Measurements from ENCODE around the gene GALNTL6. TPM values are rescaled to one million over a fixed set of nuclear protein-coding genes. Genes with fewer than 3 reads are reported as not detected.

The GALNTL6 gene
- total and polyA plus RNA-seq, 2 of the 4 experiments (the other 2 are of a cell fraction), result under 0.01 TPM; not detected in 1

- H3K9ac ChIP-seq (ENCODE audit: low read depth, low read length), result no peak overlapping the region
- no peaks in the 10 kb centered on the region for H3K4me1 ChIP-seq (ENCODE audit: control insufficient read depth, insufficient read depth, low read length)
- H3K23ac ChIP-seq (ENCODE audit: low read depth, low read length), result no peak overlapping the region
- H2BK120ac ChIP-seq (ENCODE audit: low read depth, low read length), result no peak overlapping the region
- H3K36me3 ChIP-seq (ENCODE audit: control insufficient read depth, insufficient read depth, low read length), result no peaks in the 10 kb centered on the region
- BruUV-seq (replicated peaks), result no TSS peak
- ATAC-seq (ENCODE audit: low read depth) (no peak), DNase-seq (no peak)
- H3K14ac ChIP-seq (replicated peaks; ENCODE audit: low read depth, low read length), result no peak overlapping the region
- ChIA-PET POLR2A (ENCODE audit: unreplicated experiment) (no interaction called here), CTCF (no interaction called here)
- H3K4me3 ChIP-seq (ENCODE audit: insufficient read depth, low read depth, low read length), result no peak overlapping the region
- no peaks in the 10 kb centered on the region for H3K79me1 ChIP-seq (ENCODE audit: low read depth in 1 of 2, low read length in 2 of 2)
- WGBS, 2 experiments (ENCODE audit: extremely low coverage in 2 of 2, insufficient read length in 1 of 2), result no CpG with 5 or more reads among the region's 1 CpG
- no peak overlapping the region for H3K56ac ChIP-seq (ENCODE audit: extremely low read depth, insufficient read depth, low read length)
- dilution Hi-C loops (cut with HindIII; ENCODE audit: low sequenced_read_pairs, unreplicated experiment), result no loop called here
- H3K4me2 ChIP-seq (ENCODE audit: low read depth, low read length), result no peak overlapping the region
- no peak overlapping the region for H4K8ac ChIP-seq (ENCODE audit: low read depth in 2 of 2, low read length in 2 of 2)
- H2AFZ ChIP-seq (replicated peaks; ENCODE audit: low read length, poor library complexity), result no peak overlapping the region
- H2AK5ac ChIP-seq (ENCODE audit: low read depth, low read length), result no peak overlapping the region
- no peak overlapping the region for H3K27ac ChIP-seq (ENCODE audit: insufficient read depth, low read length)
- TF ChIP-seq MAZ (IDR thresholded peaks at IDR 0.05; ENCODE audit: borderline replicate concordance, low read depth, low read length) (no peak), MAFK (IDR thresholded peaks at IDR 0.05; ENCODE audit: low read depth, low read length) (no peak), NFE2L2 (IDR thresholded peaks at IDR 0.05; ENCODE audit: low read depth, low read length) (no peak), SMC3 (IDR thresholded peaks at IDR 0.05; ENCODE audit: low read depth, low read length) (no peak), RCOR1 (IDR thresholded peaks at IDR 0.05; ENCODE audit: insufficient replicate concordance, low read length) (no peak), USF2 (IDR thresholded peaks at IDR 0.05; ENCODE audit: low read depth, low read length) (no peak), POLR2A (IDR thresholded peaks at IDR 0.05; ENCODE audit: low read depth, low read length) (no peak), CTCF (conservative IDR thresholded peaks at IDR 0.05; ENCODE audit: low read depth, low read length) (no peak), RAD21 (IDR thresholded peaks at IDR 0.05; ENCODE audit: low read length) (no peak), FOS (IDR thresholded peaks at IDR 0.05; ENCODE audit: low read depth, low read length) (no peak), RFX5 (IDR thresholded peaks at IDR 0.05; ENCODE audit: low read depth, low read length) (no peak), BHLHE40 (IDR thresholded peaks at IDR 0.05; ENCODE audit: low read depth, low read length) (no peak), CEBPB (IDR thresholded peaks at IDR 0.05; ENCODE audit: low read depth, low read length) (no peak), MXI1 (IDR thresholded peaks at IDR 0.05; ENCODE audit: borderline replicate concordance, low read depth, low read length) (no peak)
- in situ Hi-C loops (cut with MboI; ENCODE audit: low sequenced_read_pairs), result no loop called here
- H4K20me1 ChIP-seq (ENCODE audit: insufficient read depth, low read length), result no peaks in the 10 kb centered on the region
- no peak overlapping the region for H2BK15ac ChIP-seq (ENCODE audit: low read depth, low read length)
- no peaks in the 10 kb centered on the region for H3K9me1 ChIP-seq (ENCODE audit: insufficient read depth, low read length)
- no peak overlapping the region for H4K5ac ChIP-seq (ENCODE audit: low read depth, low read length)
- H4K91ac ChIP-seq (ENCODE audit: insufficient read depth, low read depth, low read length), result no peak overlapping the region
- H3K18ac ChIP-seq (ENCODE audit: low read depth, low read length), result no peak overlapping the region
- no peak overlapping the region for H2BK20ac ChIP-seq (ENCODE audit: low read depth, low read length)
- H3K4ac ChIP-seq (ENCODE audit: low read depth, low read length), result no peak overlapping the region
- peaks cover 7% of the 10 kb centered on the region for H3K9me3 ChIP-seq (ENCODE audit: control insufficient read depth, insufficient read depth, low read length)
- no peak overlapping the region for H2AK9ac ChIP-seq (replicated peaks; ENCODE audit: low read depth, low read length, poor library complexity)
- no peaks in the 10 kb centered on the region for H3K27me3 ChIP-seq (ENCODE audit: control insufficient read depth, insufficient read depth, low read length)
- intact Hi-C loops (cut with micrococcal nuclease), result no loop called here
- H2BK5ac ChIP-seq (ENCODE audit: low read depth, low read length, poor library complexity, severe bottlenecking), result no peak overlapping the region
Observed at GRCh38 chr4:172129593-172129992, 316.4 kb downstream of the GALNTL6 start.
